ENCODE results near the gene NHSL1. TPM values are rescaled to one million over a fixed set of nuclear protein-coding genes. Genes with fewer than 3 reads are reported as not detected.

NHSL1 gene
- total RNA-seq, 1 donor from 2014 or later = 88.2 TPM

- intact Hi-C loops (cut with DNase I) = no loop called here
- DNase-seq (ENCODE audit: low spot score) = no peak
These were observed 88.1 kb downstream of the NHSL1 start for GRCh38 chr6:138410972-138411880.

GRCh38 chr6:138410048-138410735 is 89.1 kb downstream of the NHSL1 start:
- DNase-seq (ENCODE audit: low spot score) = no peak
- intact Hi-C loops (cut with DNase I) = no loop called here

GRCh38 chr6:138406443-138406842 is 92.9 kb downstream of the NHSL1 start:
- no peak for DNase-seq (ENCODE audit: low spot score)
- intact Hi-C loops (cut with DNase I) = no loop called here

- intact Hi-C loops (cut with DNase I) = no loop called here
- no peak for DNase-seq (ENCODE audit: low spot score)
These were observed 93.4 kb downstream of the NHSL1 start for GRCh38 chr6:138405816-138406413.

- DNase-seq (ENCODE audit: low spot score) = no peak
- intact Hi-C loops (cut with DNase I) = loop anchor here (5.0 kb wide), 2 partner anchors 118 to 288 kb away; no protein-coding TSS in a partner anchor
These were observed 94.5 kb downstream of the NHSL1 start for GRCh38 chr6:138404666-138405337.

GRCh38 chr6:138403801-138404665 is 95.3 kb downstream of the NHSL1 start, which contains the start of gene HEBP2:
HEBP2 (plus strand) TSS chr6:138404223; CDS start chr6:138404496, 273 bp downstream.
- DNase-seq (ENCODE audit: low spot score) = peak; percentile 99
- intact Hi-C loops (cut with DNase I) = loop anchor here (5.0 kb wide), 2 partner anchors 117 to 287 kb away; no protein-coding TSS in a partner anchor

GRCh38 chr6:138403324-138403800 is 95.9 kb downstream of the NHSL1 start:
- intact Hi-C loops (cut with DNase I) = loop anchor here (5.0 kb wide), 2 partner anchors 116 to 286 kb away; no protein-coding TSS in a partner anchor

GRCh38 chr6:138402838-138403187 is 96.5 kb downstream of the NHSL1 start:
- DNase-seq (ENCODE audit: low spot score) = no peak
- intact Hi-C loops (cut with DNase I) = loop anchor here (5.0 kb wide), 2 partner anchors 116 to 286 kb away; no protein-coding TSS in a partner anchor

More at GRCh38 chr6:138403324-138403800, 95.9 kb downstream of the NHSL1 start:
- DNase-seq (ENCODE audit: low spot score) = no peak

GRCh38 chr6:138401960-138402837 is 97.1 kb downstream of the NHSL1 start:
- no peak for DNase-seq (ENCODE audit: low spot score)
- intact Hi-C loops (cut with DNase I) = loop anchor here (5.0 kb wide), 2 partner anchors 115 to 285 kb away; no protein-coding TSS in a partner anchor

- no peak for DNase-seq (ENCODE audit: low spot score)
- intact Hi-C loops (cut with DNase I) = loop anchor here (5.0 kb wide), 2 partner anchors 113 to 283 kb away; no protein-coding TSS in a partner anchor
These were observed 99.0 kb downstream of the NHSL1 start for GRCh38 chr6:138400326-138400725.

- intact Hi-C loops (cut with DNase I) = no loop called here
- DNase-seq (ENCODE audit: low spot score) = no peak
These were observed 101.9 kb downstream of the NHSL1 start for GRCh38 chr6:138397128-138398122.

GRCh38 chr6:138396709-138397108 is 102.6 kb downstream of the NHSL1 start:
- no peak for DNase-seq (ENCODE audit: low spot score)
- intact Hi-C loops (cut with DNase I) = no loop called here

GRCh38 chr6:138393871-138394783 is 105.2 kb downstream of the NHSL1 start:
- DNase-seq (ENCODE audit: low spot score) = no peak
- intact Hi-C loops (cut with DNase I) = loop anchor here (5.0 kb wide), 1 partner anchor 87 kb away; no protein-coding TSS in a partner anchor

GRCh38 chr6:138389551-138389950 is 109.7 kb downstream of the NHSL1 start:
- intact Hi-C loops (cut with DNase I) = no loop called here

More at GRCh38 chr6:138389551-138389950, 109.7 kb downstream of the NHSL1 start:
- DNase-seq (ENCODE audit: low spot score) = no peak

All from cardiac septum (tissue), 1 donor.